ENCODE data around the gene TULP4.
"Not testable (repeated sequence)": the region's sequence is repeated elsewhere in the genome, so short reads cannot be mapped to it uniquely, and the experiment has no call there.

The TULP4 gene

GRCh38 chr6:158332237-158332636, 20.0 kb downstream of the TULP4 start:
- H3K27ac Mint-ChIP-seq, result no peak overlapping the region
- ATAC-seq, result no peak
- no peak for DNase-seq
- H3K9me3 Mint-ChIP-seq, result peaks cover 0 to 8% of the 10 kb centered on the region in 2 donors
- H3K4me1 Mint-ChIP-seq, result peaks cover 17% of the 10 kb centered on the region
- H3K4me3 Mint-ChIP-seq, result no peak overlapping the region
- no peaks in the 10 kb centered on the region for H3K27me3 Mint-ChIP-seq

GRCh38 chr6:158333094-158333493, 20.8 kb downstream of the TULP4 start:
- peaks cover 0 to 8% of the 10 kb centered on the region in 2 donors for H3K9me3 Mint-ChIP-seq
- no peak overlapping the region for H3K27ac Mint-ChIP-seq
- ATAC-seq, result no peak
- DNase-seq, result no peak
- no peaks in the 10 kb centered on the region for H3K27me3 Mint-ChIP-seq
- peaks cover 10% of the 10 kb centered on the region for H3K4me1 Mint-ChIP-seq
- H3K4me3 Mint-ChIP-seq, result no peak overlapping the region

- H3K4me3 Mint-ChIP-seq, result no peak overlapping the region
Observed at GRCh38 chr6:158334534-158334933, 22.3 kb downstream of the TULP4 start.

GRCh38 chr6:158337332-158337731, 25.1 kb downstream of the TULP4 start:
- Mint-ChIP-seq H3K27me3 (no peaks in the 10 kb centered on the region), H3K9me3 (peaks cover 0 to 3% of the 10 kb centered on the region in 2 donors), H3K27ac (no peak overlapping the region), H3K4me3 (no peak overlapping the region), H3K4me1 (peaks cover 5% of the 10 kb centered on the region)
- ATAC-seq (no peak), DNase-seq (no peak)

More at GRCh38 chr6:158334534-158334933, 22.3 kb downstream of the TULP4 start:
- Mint-ChIP-seq H3K9me3 (peaks cover 0 to 8% of the 10 kb centered on the region in 2 donors), H3K27me3 (no peaks in the 10 kb centered on the region), H3K4me1 (peaks cover 5% of the 10 kb centered on the region), H3K27ac (peak overlapping the region in 1 of 2 donors; percentile 34)
- ATAC-seq, result no peak
- no peak for DNase-seq

GRCh38 chr6:158338311-158339112, 26.2 kb downstream of the TULP4 start:
- no peak overlapping the region for H3K4me3 Mint-ChIP-seq
- no peaks in the 10 kb centered on the region for H3K27me3 Mint-ChIP-seq
- peak overlapping the region in 1 of 2 donors; percentile 9 for H3K27ac Mint-ChIP-seq
- peaks cover 5% of the 10 kb centered on the region for H3K4me1 Mint-ChIP-seq
- no peak for ATAC-seq
- H3K9me3 Mint-ChIP-seq, result peaks cover 4 to 7% of the 10 kb centered on the region in 2 donors
- DNase-seq, result no peak

- ATAC-seq, DNase-seq, H3K27me3 Mint-ChIP-seq, H3K4me1 Mint-ChIP-seq, H3K27ac Mint-ChIP-seq, H3K4me3 Mint-ChIP-seq: not testable (repeated sequence)
- H3K9me3 Mint-ChIP-seq, result peaks cover 4 to 12% of the 10 kb centered on the region in 2 donors
Observed at GRCh38 chr6:158339197-158339596, 26.9 kb downstream of the TULP4 start.

GRCh38 chr6:158340252-158340651, 28.0 kb downstream of the TULP4 start:
- H3K9me3 Mint-ChIP-seq, result peaks cover 4 to 23% of the 10 kb centered on the region in 2 donors
- no peak for ATAC-seq
- no peaks in the 10 kb centered on the region for H3K27me3 Mint-ChIP-seq
- no peak for DNase-seq
- H3K27ac Mint-ChIP-seq, result no peak overlapping the region
- no peak overlapping the region for H3K4me3 Mint-ChIP-seq
- H3K4me1 Mint-ChIP-seq, result peaks cover 5% of the 10 kb centered on the region

- no peak for DNase-seq
- Mint-ChIP-seq H3K4me3 (no peak overlapping the region), H3K9me3 (peaks cover 4 to 45% of the 10 kb centered on the region in 2 donors), H3K4me1 (no peaks in the 10 kb centered on the region), H3K27ac (no peak overlapping the region), H3K27me3 (no peaks in the 10 kb centered on the region)
- no peak for ATAC-seq
Observed at GRCh38 chr6:158344534-158344933, 32.3 kb downstream of the TULP4 start.

GRCh38 chr6:158345444-158345843, 33.2 kb downstream of the TULP4 start:
- H3K4me1 Mint-ChIP-seq, H3K27ac Mint-ChIP-seq, ATAC-seq, H3K4me3 Mint-ChIP-seq, DNase-seq, H3K27me3 Mint-ChIP-seq: not testable (repeated sequence)
- H3K9me3 Mint-ChIP-seq, result peaks cover 4 to 45% of the 10 kb centered on the region in 2 donors

- Mint-ChIP-seq H3K27ac (no peak overlapping the region), H3K9me3 (peaks cover 4 to 45% of the 10 kb centered on the region in 2 donors)
Observed at GRCh38 chr6:158347335-158347734, 35.1 kb downstream of the TULP4 start.

GRCh38 chr6:158348737-158349504, 36.7 kb downstream of the TULP4 start:
- not testable (repeated sequence) for H3K27ac Mint-ChIP-seq, H3K4me1 Mint-ChIP-seq, H3K4me3 Mint-ChIP-seq, DNase-seq, H3K27me3 Mint-ChIP-seq, ATAC-seq
- H3K9me3 Mint-ChIP-seq, result peaks cover 0 to 36% of the 10 kb centered on the region in 2 donors

More at GRCh38 chr6:158347335-158347734, 35.1 kb downstream of the TULP4 start:
- Mint-ChIP-seq H3K27me3 (no peaks in the 10 kb centered on the region), H3K4me1 (no peaks in the 10 kb centered on the region), H3K4me3 (no peak overlapping the region)
- DNase-seq (no peak), ATAC-seq (no peak)

GRCh38 chr6:158349505-158350275, 37.4 kb downstream of the TULP4 start:
- ATAC-seq, DNase-seq, H3K27ac Mint-ChIP-seq, H3K4me1 Mint-ChIP-seq, H3K27me3 Mint-ChIP-seq, H3K4me3 Mint-ChIP-seq: not testable (repeated sequence)
- H3K9me3 Mint-ChIP-seq, result peaks cover 0 to 28% of the 10 kb centered on the region in 2 donors

GRCh38 chr6:158350731-158351130, 38.5 kb downstream of the TULP4 start:
- H3K27ac Mint-ChIP-seq, result not testable (repeated sequence)

GRCh38 chr6:158353883-158354877, 41.9 kb downstream of the TULP4 start:
- Mint-ChIP-seq H3K9me3 (no peaks in the 10 kb centered on the region), H3K4me1 (peaks cover 24% of the 10 kb centered on the region), H3K27me3 (no peaks in the 10 kb centered on the region), H3K27ac (no peak overlapping the region), H3K4me3 (no peak overlapping the region)
- ATAC-seq (no peak), DNase-seq (no peak)

More at GRCh38 chr6:158350731-158351130, 38.5 kb downstream of the TULP4 start:
- not testable (repeated sequence) for H3K4me1 Mint-ChIP-seq, H3K4me3 Mint-ChIP-seq, ATAC-seq, DNase-seq, H3K27me3 Mint-ChIP-seq
- peaks cover 0 to 18% of the 10 kb centered on the region in 2 donors for H3K9me3 Mint-ChIP-seq

Measured in stimulated activated naive CD8-positive, alpha-beta T cell treated with anti-CD3 and anti-CD28 coated beads, Interleukin-15, amount 100 ng/mL, for 72 hours (primary cell).